ENCODE results near the gene AICDA. TPM values are rescaled to one million over a fixed set of nuclear protein-coding genes. Genes with fewer than 3 reads are reported as not detected.

Gene AICDA
- polyA plus RNA-seq, 1 of the 3 experiments (the other 2 are of a cell fraction) = not detected

- TF ChIP-seq PBX3 (IDR thresholded peaks at IDR 0.05) (no peak), RXRA (IDR thresholded peaks at IDR 0.05; ENCODE audit: borderline replicate concordance, low read depth) (no peak), JUND (IDR thresholded peaks at IDR 0.05) (no peak), EZH2phosphoT487 (IDR thresholded peaks at IDR 0.05; ENCODE audit: borderline replicate concordance, low read depth) (no peak), CHD2 (IDR thresholded peaks at IDR 0.05; ENCODE audit: low read length, partially characterized antibody) (no peak), USF2 (IDR thresholded peaks at IDR 0.05; ENCODE audit: borderline replicate concordance, low read depth, low read length) (no peak)
Observed at GRCh38 chr12:8639936-8640335, 27.3 kb upstream of the AICDA start (continued).

GRCh38 chr12:8638951-8639350 lies 26.3 kb upstream of the AICDA start:
- CTCF ChIA-PET = no interaction called here
- Histone ChIP-seq H3K4me2 (no peak overlapping the region), H3K4me3 (ENCODE audit: low read depth in 2 of 2, low read length in 1 of 2) (no peak overlapping the region), H3K27ac (ENCODE audit: low read depth in 2 of 2, low read length in 1 of 2) (no peak overlapping the region), H3K9me3 (no peaks in the 10 kb centered on the region), H4K20me1 (ENCODE audit: insufficient read depth) (no peaks in the 10 kb centered on the region), H3K9me2 (no peaks in the 10 kb centered on the region), H3K27me3 (ENCODE audit: insufficient read depth) (peaks cover 34% of the 10 kb centered on the region), H3K79me2 (ENCODE audit: insufficient read depth) (no peaks in the 10 kb centered on the region), H3F3A (replicated peaks; ENCODE audit: insufficient read depth) (no peaks in the 10 kb centered on the region), H3K9ac (no peak overlapping the region), H3K4me1 (ENCODE audit: control insufficient read depth in 1 of 2, insufficient read depth in 2 of 2, low read depth in 1 of 2, low read length in 1 of 2) (no peaks in the 10 kb centered on the region), H3K36me3 (replicated peaks in 1 of 2; ENCODE audit: control insufficient read depth in 1 of 2, insufficient read depth in 2 of 2, low read length in 1 of 2) (no peaks in the 10 kb centered on the region), H2AFZ (ENCODE audit: low read depth) (no peak overlapping the region)
- TF ChIP-seq USF1 (IDR thresholded peaks at IDR 0.05; ENCODE audit: borderline replicate concordance, low read depth) = no peak
- TF ChIP-seq FOXJ3 (CRISPR knock-in tag; IDR thresholded peaks at IDR 0.05) = no peak
- TF ChIP-seq NFIC (IDR thresholded peaks at IDR 0.05; ENCODE audit: borderline replicate concordance) = no peak
- no peak for TF ChIP-seq EZH2phosphoT487 (IDR thresholded peaks at IDR 0.05; ENCODE audit: borderline replicate concordance, low read depth)
- no peak for TF ChIP-seq POLR2AphosphoS5 (IDR thresholded peaks at IDR 0.05; ENCODE audit: low read depth, low read length)
- no peak for TF ChIP-seq TAF1 (IDR thresholded peaks at IDR 0.05; ENCODE audit: borderline replicate concordance, low read depth, low read length)
- no peak for TF ChIP-seq ZBTB33 (IDR thresholded peaks at IDR 0.05; ENCODE audit: borderline replicate concordance, low read depth)
- POLR2A ChIA-PET = no interaction called here
- 16% methylated on average over 4 of the region's 4 CpGs for WGBS (ENCODE audit: low lambda C conversion rate)
- DNase-seq = no peak
